Nephron (organoid): Measurements from ENCODE around the gene CBX4.

Experiments
- H3K27ac Mint-ChIP-seq, 3 experiments: 2 replicates each; pipeline ENCODE4 v1.8.0; 2020; ENCODE audit warnings: mixed read lengths in 3 of 3, mild to moderate bottlenecking in 2 of 3, moderate library complexity in 1 of 3
- H3K27me3 Mint-ChIP-seq: 2 replicates; pipeline ENCODE4 v1.8.0; 2021; ENCODE audit warnings: low read depth, mild to moderate bottlenecking, moderate library complexity, mixed read lengths
- H3K36me3 Mint-ChIP-seq: 2 replicates; pipeline ENCODE4 v1.8.0; 2020; ENCODE audit warnings: low read depth, mixed read lengths
- H3K4me1 Mint-ChIP-seq: 2 replicates; pipeline ENCODE4 v1.8.0; 2020; ENCODE audit warnings: mixed read lengths
- H3K4me3 Mint-ChIP-seq, 3 experiments: 2 replicates each; pipeline ENCODE4 v1.8.0; 2020; ENCODE audit warnings: mild to moderate bottlenecking in 3 of 3, mixed read lengths in 3 of 3, moderate library complexity in 2 of 3
- H3K9me3 Mint-ChIP-seq: 2 replicates; pipeline ENCODE4 v1.8.0; 2020; ENCODE audit warnings: mixed read lengths
- TF ChIP-seq, protein P1 (sequence below), 3 experiments: fragments of 200-600 bp; sonication (generic); IDR thresholded peaks; one replicate each; pipeline ENCODE4 v1.5.0; 2021; ENCODE audit warnings: antibody characterized with exemption in 3 of 3; ENCODE audit not compliant: unreplicated experiment in 3 of 3

Gene CBX4

GRCh38 chr17:79806863-79807720 lies 32.1 kb downstream of the CBX4 start:
- Mint-ChIP-seq H3K27ac (no peak overlapping the region), H3K4me1 (peaks cover 26% of the 10 kb centered on the region), H3K36me3 (no peaks in the 10 kb centered on the region), H3K27me3 (peaks cover 99% of the 10 kb centered on the region), H3K4me3 (no peak overlapping the region), H3K9me3 (no peaks in the 10 kb centered on the region)
- TF ChIP-seq, protein P1, sequence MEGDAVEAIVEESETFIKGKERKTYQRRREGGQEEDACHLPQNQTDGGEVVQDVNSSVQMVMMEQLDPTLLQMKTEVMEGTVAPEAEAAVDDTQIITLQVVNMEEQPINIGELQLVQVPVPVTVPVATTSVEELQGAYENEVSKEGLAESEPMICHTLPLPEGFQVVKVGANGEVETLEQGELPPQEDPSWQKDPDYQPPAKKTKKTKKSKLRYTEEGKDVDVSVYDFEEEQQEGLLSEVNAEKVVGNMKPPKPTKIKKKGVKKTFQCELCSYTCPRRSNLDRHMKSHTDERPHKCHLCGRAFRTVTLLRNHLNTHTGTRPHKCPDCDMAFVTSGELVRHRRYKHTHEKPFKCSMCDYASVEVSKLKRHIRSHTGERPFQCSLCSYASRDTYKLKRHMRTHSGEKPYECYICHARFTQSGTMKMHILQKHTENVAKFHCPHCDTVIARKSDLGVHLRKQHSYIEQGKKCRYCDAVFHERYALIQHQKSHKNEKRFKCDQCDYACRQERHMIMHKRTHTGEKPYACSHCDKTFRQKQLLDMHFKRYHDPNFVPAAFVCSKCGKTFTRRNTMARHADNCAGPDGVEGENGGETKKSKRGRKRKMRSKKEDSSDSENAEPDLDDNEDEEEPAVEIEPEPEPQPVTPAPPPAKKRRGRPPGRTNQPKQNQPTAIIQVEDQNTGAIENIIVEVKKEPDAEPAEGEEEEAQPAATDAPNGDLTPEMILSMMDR (IDR thresholded peaks at IDR 0.05; ENCODE audit: unreplicated experiment in 3 of 3) = no peak

DNA sequence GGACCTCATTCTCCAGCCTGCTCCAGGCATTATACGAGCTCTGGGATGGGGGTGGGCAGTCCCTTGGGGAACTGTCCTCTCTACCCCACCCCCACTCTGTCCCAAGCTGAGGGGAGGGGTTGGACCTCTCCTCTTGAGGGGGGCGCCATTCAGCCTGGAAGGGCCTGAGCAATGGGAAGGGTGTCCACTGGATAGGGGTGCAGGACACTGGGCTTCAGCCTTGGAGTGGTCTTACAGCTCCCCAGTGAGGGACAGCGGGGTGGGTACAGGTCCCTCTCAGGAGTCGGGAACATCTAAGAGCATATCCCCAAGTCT lies 32.8 kb downstream of the CBX4 start:
- H3K4me3 Mint-ChIP-seq = no peak overlapping the region
- no peaks in the 10 kb centered on the region for H3K36me3 Mint-ChIP-seq
- H3K27ac Mint-ChIP-seq = no peak overlapping the region
- peaks cover 99% of the 10 kb centered on the region for H3K27me3 Mint-ChIP-seq
- TF ChIP-seq, protein P1 (IDR thresholded peaks at IDR 0.05; ENCODE audit: unreplicated experiment in 3 of 3) = no peak
- no peaks in the 10 kb centered on the region for H3K9me3 Mint-ChIP-seq
- peaks cover 28% of the 10 kb centered on the region for H3K4me1 Mint-ChIP-seq

DNA sequence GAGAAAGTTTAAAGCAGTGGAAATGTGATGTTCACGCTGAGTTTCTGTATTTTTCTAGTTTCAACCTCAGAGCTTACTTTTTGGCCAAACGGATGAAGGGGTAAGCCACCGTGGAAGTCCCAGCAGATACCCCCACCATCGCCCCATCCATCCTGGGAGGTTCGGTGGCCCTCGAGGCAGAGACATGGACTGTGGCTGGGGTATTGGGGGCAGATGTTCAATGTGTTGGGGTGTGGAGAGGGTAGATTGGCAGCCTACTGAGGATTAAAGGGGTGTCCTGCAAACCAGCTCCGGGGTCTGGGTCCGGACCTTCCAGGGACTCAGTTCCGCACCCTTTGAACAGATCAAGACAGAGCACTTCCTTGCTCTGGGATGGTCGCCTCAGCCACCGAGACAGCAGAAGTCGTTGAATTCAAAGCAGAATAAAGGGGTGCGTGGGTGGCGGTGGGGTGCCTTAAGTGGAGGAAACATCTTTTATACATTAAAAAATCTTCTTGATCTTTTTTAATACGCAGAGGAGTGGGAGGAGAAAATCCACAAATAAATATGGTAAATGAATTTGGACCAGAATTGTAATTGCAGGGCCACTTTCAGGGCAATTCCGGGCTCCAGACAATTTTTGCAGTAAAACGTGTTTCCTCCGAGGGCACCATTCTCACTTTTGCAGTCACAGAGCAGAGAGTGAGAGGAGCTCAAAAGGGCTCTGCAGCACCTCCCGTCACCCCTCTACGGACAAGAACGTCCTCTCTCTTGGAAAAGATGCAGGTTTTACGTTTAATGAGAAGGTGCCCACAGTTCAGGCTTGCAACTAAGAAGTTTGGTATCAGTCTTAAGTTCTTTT lies 34.2 kb downstream of the CBX4 start:
- TF ChIP-seq, protein P1 (IDR thresholded peaks at IDR 0.05; ENCODE audit: unreplicated experiment in 3 of 3) = no peak
- Mint-ChIP-seq H3K27me3 (peaks cover 100% of the 10 kb centered on the region), H3K27ac (no peak overlapping the region), H3K36me3 (no peaks in the 10 kb centered on the region), H3K4me1 (peaks cover 28% of the 10 kb centered on the region), H3K4me3 (peak overlapping the region in 2 of 3 experiments; percentile 65 to 66), H3K9me3 (no peaks in the 10 kb centered on the region)

DNA sequence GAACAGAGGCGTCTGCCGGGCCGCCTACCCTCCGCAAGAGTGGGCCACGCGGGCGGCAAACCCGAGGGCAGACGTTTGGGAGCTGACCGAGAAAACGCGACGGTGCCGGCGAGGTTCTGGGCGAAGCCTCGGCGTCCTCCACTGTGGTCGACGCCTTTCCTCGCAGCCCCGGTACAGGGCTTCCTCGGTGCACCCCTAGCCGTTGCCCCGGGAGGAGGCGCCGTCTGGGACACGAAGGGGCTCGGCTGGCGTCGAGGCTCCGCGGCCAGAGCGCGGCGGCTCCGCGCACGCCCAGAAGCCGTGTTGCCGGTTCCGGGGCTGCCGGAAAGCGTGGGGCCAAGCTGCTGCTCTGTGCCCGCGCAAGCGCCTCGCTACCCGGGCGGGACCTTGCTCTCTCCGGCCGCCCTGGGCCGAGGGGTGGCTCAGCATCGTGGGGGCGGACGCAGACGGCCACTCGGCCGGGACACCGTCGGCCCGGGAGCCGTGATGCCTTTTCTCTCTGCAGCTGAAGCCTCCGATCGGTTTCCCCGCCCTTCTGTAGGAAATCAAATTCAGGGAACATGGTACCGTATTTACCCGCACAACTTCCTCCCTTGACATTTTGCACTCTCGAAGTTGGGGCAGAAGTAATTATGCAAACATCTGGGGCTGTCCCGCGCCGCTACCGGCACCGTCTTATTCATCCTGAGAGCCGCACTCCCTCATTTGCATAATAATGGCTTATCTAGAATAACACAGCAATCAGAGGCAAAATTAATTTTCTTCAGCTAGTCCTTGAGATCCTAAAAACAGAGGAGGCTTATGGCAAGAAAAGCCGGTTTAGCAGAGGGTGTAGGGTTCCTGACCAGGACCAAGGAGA lies 35.0 kb downstream of the CBX4 start:
- H3K4me3 Mint-ChIP-seq = peak overlapping the region; percentile 51 to 66 (median 65)
- H3K4me1 Mint-ChIP-seq = peaks cover 36% of the 10 kb centered on the region
- H3K36me3 Mint-ChIP-seq = no peaks in the 10 kb centered on the region
- no peak overlapping the region for H3K27ac Mint-ChIP-seq
- no peaks in the 10 kb centered on the region for H3K9me3 Mint-ChIP-seq
- peaks cover 100% of the 10 kb centered on the region for H3K27me3 Mint-ChIP-seq
- TF ChIP-seq, protein P1 (IDR thresholded peaks at IDR 0.05; ENCODE audit: unreplicated experiment in 3 of 3) = no peak

DNA sequence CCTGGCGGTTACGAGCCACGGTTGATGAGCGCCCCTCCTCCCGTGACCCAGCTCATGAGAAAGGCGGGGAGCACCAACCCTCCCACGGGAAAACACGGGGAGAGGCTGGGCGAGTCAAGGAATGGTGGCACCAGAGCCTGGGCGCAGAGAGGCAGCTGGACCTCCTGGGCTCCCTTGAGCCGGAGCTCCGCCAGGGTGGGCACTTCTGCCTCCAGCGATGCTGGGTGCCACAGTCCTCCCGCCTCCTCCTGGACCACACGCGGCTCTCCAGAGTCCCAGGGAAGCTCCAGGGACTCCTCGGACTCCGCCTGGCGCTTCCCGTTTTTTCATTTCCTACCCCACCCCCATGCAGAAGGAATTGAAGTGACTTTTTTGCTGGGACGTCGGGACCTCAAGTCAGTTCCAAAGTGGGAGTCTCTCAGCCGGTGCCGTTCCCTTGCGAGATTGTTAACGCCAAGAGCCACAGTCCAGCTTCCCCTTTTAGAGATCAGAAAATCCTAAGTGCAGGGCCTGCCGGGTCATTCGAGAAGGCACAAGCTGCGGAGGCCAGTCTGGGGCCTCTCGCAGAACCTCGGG lies 35.7 kb downstream of the CBX4 start:
- TF ChIP-seq, protein P1 (IDR thresholded peaks at IDR 0.05; ENCODE audit: unreplicated experiment in 3 of 3) = no peak

More for the DNA sequence above, 35.7 kb downstream of the CBX4 start:
- Mint-ChIP-seq H3K9me3 (no peaks in the 10 kb centered on the region), H3K4me3 (peak overlapping the region; percentile 57 to 61 (median 59)), H3K4me1 (peaks cover 34% of the 10 kb centered on the region), H3K36me3 (no peaks in the 10 kb centered on the region), H3K27me3 (peaks cover 100% of the 10 kb centered on the region), H3K27ac (no peak overlapping the region)
